HEK293T (cell line): Measurements from ENCODE around the gene PCDHA7.

ENCODE experiments used
- ARNT ChIP-seq: fragments of 450-650 bp; IDR thresholded peaks from 2 replicates; pipeline ENCODE4 v1.6.1; 2017; ENCODE audit warnings: mild to moderate bottlenecking
- BHLHE40 ChIP-seq: fragments of 450-650 bp; IDR thresholded peaks from 2 replicates; pipeline ENCODE4 v1.6.1; 2016; ENCODE audit warnings: mild to moderate bottlenecking, moderate library complexity, borderline replicate concordance
- ELF4 ChIP-seq: fragments of 450-650 bp; IDR thresholded peaks from 2 replicates; pipeline ENCODE4 v1.6.1; 2017; ENCODE audit warnings: antibody characterized with exemption
- FOXA1 ChIP-seq: fragments of 450-650 bp; IDR thresholded peaks from 2 replicates; pipeline ENCODE4 v1.6.1; 2016; ENCODE audit warnings: mild to moderate bottlenecking
- FOXK2 ChIP-seq: fragments of 450-650 bp; IDR thresholded peaks from 2 replicates; pipeline ENCODE4 v1.6.1; 2016; ENCODE audit warnings: mild to moderate bottlenecking
- FOXM1 ChIP-seq: fragments of 450-650 bp; IDR thresholded peaks from 2 replicates; pipeline ENCODE4 v1.6.1; 2017; ENCODE audit warnings: mild to moderate bottlenecking, borderline replicate concordance
- L3MBTL2 ChIP-seq: fragments of 450-650 bp; conservative IDR thresholded peaks from 2 replicates; pipeline ENCODE4 v1.6.1; 2016; ENCODE audit warnings: mild to moderate bottlenecking
- LEF1 ChIP-seq: fragments of 450-650 bp; IDR thresholded peaks from 2 replicates; pipeline ENCODE4 v1.6.1; 2017; ENCODE audit warnings: mild to moderate bottlenecking, borderline replicate concordance
- NFRKB ChIP-seq: fragments of 450-650 bp; IDR thresholded peaks from 2 replicates; pipeline ENCODE4 v1.6.1; 2016; ENCODE audit warnings: mild to moderate bottlenecking, moderate library complexity
- PKNOX1 ChIP-seq: fragments of 450-650 bp; IDR thresholded peaks from 2 replicates; pipeline ENCODE4 v1.6.1; 2016
- SP1 ChIP-seq: fragments of 450-650 bp; IDR thresholded peaks from 2 replicates; pipeline ENCODE4 v1.6.1; 2017
- SUZ12 ChIP-seq: fragments of 450-650 bp; IDR thresholded peaks from 2 replicates; pipeline ENCODE4 v1.6.1; 2016; ENCODE audit warnings: mild to moderate bottlenecking
- ZNF384 ChIP-seq: fragments of 450-650 bp; IDR thresholded peaks from 2 replicates; pipeline ENCODE4 v1.6.1; 2016

DNA sequence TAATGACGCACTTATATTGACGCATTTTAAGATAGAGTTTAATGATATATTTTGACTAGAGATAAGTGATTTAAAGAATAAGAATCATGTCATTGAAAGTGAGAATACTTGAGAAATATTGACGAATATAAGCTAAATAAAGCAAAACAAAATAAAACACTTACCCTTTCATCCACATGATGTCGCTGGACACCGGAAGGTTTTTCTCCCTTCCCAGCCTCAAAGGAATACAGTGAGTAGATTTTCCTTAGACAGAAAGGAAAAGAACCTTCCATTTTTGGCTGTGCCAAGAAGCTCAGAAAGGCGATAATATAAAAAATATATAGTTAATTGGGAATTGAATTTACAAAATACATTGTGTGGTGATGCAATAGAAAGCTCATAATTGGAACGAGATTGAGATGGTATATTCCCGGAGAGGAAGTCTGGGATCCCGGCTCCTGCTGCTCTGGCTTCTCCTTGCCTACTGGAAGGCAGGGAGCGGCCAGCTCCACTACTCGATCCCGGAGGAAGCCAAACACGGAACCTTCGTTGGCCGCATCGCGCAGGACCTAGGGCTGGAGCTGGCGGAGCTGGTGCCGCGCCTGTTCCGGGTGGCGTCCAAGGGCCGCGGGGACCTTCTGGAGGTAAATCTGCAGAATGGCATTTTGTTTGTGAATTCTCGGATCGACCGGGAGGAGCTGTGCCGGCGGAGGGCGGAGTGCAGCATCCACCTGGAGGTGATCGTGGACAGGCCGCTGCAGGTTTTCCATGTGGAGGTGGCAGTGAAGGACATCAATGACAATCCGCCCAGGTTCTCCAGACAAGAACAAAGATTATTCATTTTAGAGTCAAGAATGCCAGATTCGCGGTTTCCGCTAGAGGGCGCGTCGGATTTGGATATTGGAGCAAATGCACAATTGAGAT, 12.4 kb upstream of the PCDHA7 start, which contains the start of gene PCDHA5:
- TF ChIP-seq FOXM1 = no peak
- TF ChIP-seq PKNOX1 = no peak
- no peak for TF ChIP-seq ELF4
- no peak for TF ChIP-seq BHLHE40
- TF ChIP-seq SP1 = no peak
- no peak for TF ChIP-seq FOXK2
- no peak for TF ChIP-seq L3MBTL2
- TF ChIP-seq LEF1 = no peak
- no peak for TF ChIP-seq SUZ12
- TF ChIP-seq FOXA1 = no peak
- no peak for TF ChIP-seq ARNT
- TF ChIP-seq ZNF384 = no peak
- TF ChIP-seq NFRKB = no peak
